Measurements from ENCODE around the gene FOXD2. TPM values are rescaled to one million over a fixed set of nuclear protein-coding genes. Genes with fewer than 3 reads are reported as not detected.

The FOXD2 gene
- total and polyA plus RNA-seq, 5 donors from 2014 or later: 0.10 to 0.74 (median 0.22) TPM

- H3K9me3 Mint-ChIP-seq: no peaks in the 10 kb centered on the region
- H3K36me3 Mint-ChIP-seq: peaks cover 4% of the 10 kb centered on the region
- no peaks in the 10 kb centered on the region for H3K27me3 ChIP-seq (ENCODE audit: control insufficient read depth, insufficient read depth, low read length)
- peak overlapping the region; percentile 43 for H3K4me3 ChIP-seq (ENCODE audit: low read depth, low read length)
- H3K4me1 ChIP-seq (ENCODE audit: control insufficient read depth, insufficient read depth, low read length, poor library complexity, severe bottlenecking): peaks cover 42% of the 10 kb centered on the region
- H3K27me3 Mint-ChIP-seq: peaks cover 36% of the 10 kb centered on the region
- no peak overlapping the region for H3K27ac Mint-ChIP-seq
- no peaks in the 10 kb centered on the region for H3K9me3 ChIP-seq (ENCODE audit: control insufficient read depth in 2 of 2, low read length in 2 of 2)
- no peak overlapping the region for H3K27ac ChIP-seq (ENCODE audit: insufficient read depth, low read length, poor library complexity, severe bottlenecking)
- ATAC-seq (ENCODE audit: low read depth in 2 of 2) (no peak), DNase-seq (no peak)
- H3K4me3 Mint-ChIP-seq: peak overlapping the region; percentile 79 to 89 (median 84)
- H3K4me1 Mint-ChIP-seq: peaks cover 4 to 54% (median 32%) of the 10 kb centered on the region in 4 donors
- no peaks in the 10 kb centered on the region for H3K36me3 ChIP-seq (ENCODE audit: control insufficient read depth, insufficient read depth, low read length)
These were observed 4.8 kb upstream of the FOXD2 start for GRCh38 chr1:47433037-47433421.

GRCh38 chr1:47433477-47434050, 4.3 kb upstream of the FOXD2 start:
- Histone ChIP-seq H3K27ac (ENCODE audit: insufficient read depth, low read length, poor library complexity, severe bottlenecking) (no peak overlapping the region), H3K27me3 (ENCODE audit: control insufficient read depth, insufficient read depth, low read length) (no peaks in the 10 kb centered on the region), H3K4me1 (ENCODE audit: control insufficient read depth, insufficient read depth, low read length, poor library complexity, severe bottlenecking) (peaks cover 43% of the 10 kb centered on the region), H3K36me3 (ENCODE audit: control insufficient read depth, insufficient read depth, low read length) (no peaks in the 10 kb centered on the region), H3K4me3 (ENCODE audit: low read depth, low read length) (no peak overlapping the region), H3K9me3 (ENCODE audit: control insufficient read depth in 2 of 2, low read length in 2 of 2) (no peaks in the 10 kb centered on the region)
- ATAC-seq (ENCODE audit: low read depth in 2 of 2) (no peak), DNase-seq (no peak)
- no peaks in the 10 kb centered on the region for H3K9me3 Mint-ChIP-seq
- peaks cover 4 to 57% (median 32%) of the 10 kb centered on the region in 4 donors for H3K4me1 Mint-ChIP-seq
- H3K27me3 Mint-ChIP-seq: peaks cover 36% of the 10 kb centered on the region
- H3K4me3 Mint-ChIP-seq: peak overlapping the region; percentile 70 to 88 (median 76)
- H3K27ac Mint-ChIP-seq: no peak overlapping the region
- peaks cover 4% of the 10 kb centered on the region for H3K36me3 Mint-ChIP-seq

- ATAC-seq (ENCODE audit: low read depth in 2 of 2): no peak
These were observed 3.6 kb upstream of the FOXD2 start for GRCh38 chr1:47434051-47434842.

GRCh38 chr1:47435506-47436303, 2.1 kb upstream of the FOXD2 start:
- Histone ChIP-seq H3K27me3 (ENCODE audit: control insufficient read depth, insufficient read depth, low read length) (peaks cover 3% of the 10 kb centered on the region), H3K36me3 (ENCODE audit: control insufficient read depth, insufficient read depth, low read length) (no peaks in the 10 kb centered on the region), H3K4me1 (ENCODE audit: control insufficient read depth, insufficient read depth, low read length, poor library complexity, severe bottlenecking) (peaks cover 53% of the 10 kb centered on the region), H3K4me3 (ENCODE audit: low read depth, low read length) (peak overlapping the region; percentile 81), H3K9me3 (ENCODE audit: control insufficient read depth in 2 of 2, low read length in 2 of 2) (no peaks in the 10 kb centered on the region), H3K27ac (ENCODE audit: insufficient read depth, low read length, poor library complexity, severe bottlenecking) (no peak overlapping the region)
- Mint-ChIP-seq H3K9me3 (peaks cover 0 to 2% (median 0%) of the 10 kb centered on the region in 7 donors), H3K36me3 (peaks cover 4% of the 10 kb centered on the region), H3K4me3 (peak overlapping the region; percentile 89 to 98 (median 90)), H3K4me1 (peaks cover 4 to 63% (median 32%) of the 10 kb centered on the region in 4 donors), H3K27ac (peak overlapping the region in 1 of 3 donors; percentile 20), H3K27me3 (peaks cover 32% of the 10 kb centered on the region)
- ATAC-seq (ENCODE audit: low read depth in 2 of 2) (no peak), DNase-seq (no peak)

More at GRCh38 chr1:47434051-47434842, 3.6 kb upstream of the FOXD2 start:
- no peaks in the 10 kb centered on the region for H3K9me3 Mint-ChIP-seq
- no peaks in the 10 kb centered on the region for H3K27me3 ChIP-seq (ENCODE audit: control insufficient read depth, insufficient read depth, low read length)
- peaks cover 50% of the 10 kb centered on the region for H3K4me1 ChIP-seq (ENCODE audit: control insufficient read depth, insufficient read depth, low read length, poor library complexity, severe bottlenecking)
- no peak overlapping the region for H3K4me3 ChIP-seq (ENCODE audit: low read depth, low read length)
- no peak for DNase-seq
- H3K4me3 Mint-ChIP-seq: peak overlapping the region; percentile 64 to 91 (median 68)
- H3K36me3 ChIP-seq (ENCODE audit: control insufficient read depth, insufficient read depth, low read length): no peaks in the 10 kb centered on the region
- peaks cover 36% of the 10 kb centered on the region for H3K27me3 Mint-ChIP-seq
- H3K27ac ChIP-seq (ENCODE audit: insufficient read depth, low read length, poor library complexity, severe bottlenecking): no peak overlapping the region
- H3K36me3 Mint-ChIP-seq: peaks cover 4% of the 10 kb centered on the region
- H3K4me1 Mint-ChIP-seq: peaks cover 4 to 57% (median 32%) of the 10 kb centered on the region in 4 donors
- no peaks in the 10 kb centered on the region for H3K9me3 ChIP-seq (ENCODE audit: control insufficient read depth in 2 of 2, low read length in 2 of 2)
- no peak overlapping the region for H3K27ac Mint-ChIP-seq

GRCh38 chr1:47436304-47436978, 1.4 kb upstream of the FOXD2 start:
- H3K27me3 ChIP-seq (ENCODE audit: control insufficient read depth, insufficient read depth, low read length): peaks cover 8% of the 10 kb centered on the region
- H3K4me3 Mint-ChIP-seq: peak overlapping the region; percentile 89 to 98 (median 90)
- H3K36me3 ChIP-seq (ENCODE audit: control insufficient read depth, insufficient read depth, low read length): no peaks in the 10 kb centered on the region
- ATAC-seq (ENCODE audit: low read depth in 2 of 2) (peak; percentile 18 to 21), DNase-seq (peak; percentile 58 to 81 (median 70))
- no peaks in the 10 kb centered on the region for H3K9me3 ChIP-seq (ENCODE audit: control insufficient read depth in 2 of 2, low read length in 2 of 2)
- H3K27ac ChIP-seq (ENCODE audit: insufficient read depth, low read length, poor library complexity, severe bottlenecking): peak overlapping the region; percentile 74
- H3K27ac Mint-ChIP-seq: peak overlapping the region; percentile 46 to 93 (median 79)
- H3K9me3 Mint-ChIP-seq: peaks cover 0 to 2% (median 0%) of the 10 kb centered on the region in 7 donors
- H3K4me1 ChIP-seq (ENCODE audit: control insufficient read depth, insufficient read depth, low read length, poor library complexity, severe bottlenecking): peaks cover 53% of the 10 kb centered on the region
- no peaks in the 10 kb centered on the region for H3K36me3 Mint-ChIP-seq
- peaks cover 32% of the 10 kb centered on the region for H3K27me3 Mint-ChIP-seq
- peaks cover 4 to 57% (median 27%) of the 10 kb centered on the region in 4 donors for H3K4me1 Mint-ChIP-seq
- H3K4me3 ChIP-seq (ENCODE audit: low read depth, low read length): peak overlapping the region; percentile 81

- H3K27ac Mint-ChIP-seq: peak overlapping the region; percentile 46 to 93 (median 79)
- Histone ChIP-seq H3K9me3 (ENCODE audit: control insufficient read depth in 2 of 2, low read length in 2 of 2) (no peaks in the 10 kb centered on the region), H3K4me3 (ENCODE audit: low read depth, low read length) (peak overlapping the region; percentile 81), H3K4me1 (ENCODE audit: control insufficient read depth, insufficient read depth, low read length, poor library complexity, severe bottlenecking) (peaks cover 50% of the 10 kb centered on the region), H3K27me3 (ENCODE audit: control insufficient read depth, insufficient read depth, low read length) (peaks cover 14% of the 10 kb centered on the region), H3K36me3 (ENCODE audit: control insufficient read depth, insufficient read depth, low read length) (no peaks in the 10 kb centered on the region), H3K27ac (ENCODE audit: insufficient read depth, low read length, poor library complexity, severe bottlenecking) (peak overlapping the region; percentile 74)
- peak; percentile 1 to 2 for ATAC-seq (ENCODE audit: low read depth in 2 of 2)
- H3K4me1 Mint-ChIP-seq: peaks cover 4 to 53% (median 26%) of the 10 kb centered on the region in 4 donors
- no peak for DNase-seq
- H3K27me3 Mint-ChIP-seq: peaks cover 32% of the 10 kb centered on the region
- peak overlapping the region; percentile 89 to 98 (median 90) for H3K4me3 Mint-ChIP-seq
- H3K36me3 Mint-ChIP-seq: no peaks in the 10 kb centered on the region
- H3K9me3 Mint-ChIP-seq: peaks cover 0 to 2% (median 0%) of the 10 kb centered on the region in 7 donors
These were observed 831 bp upstream of the FOXD2 start for GRCh38 chr1:47436979-47437446.
